Stimulated activated CD8-positive, alpha-beta memory T cell treated with anti-CD3 and anti-CD28 coated beads, Interleukin-12 subunit alpha, Interleukin-12 subunit beta, amount 100 ng/mL, for 1 hour (primary cell): ENCODE results near the gene RTL1.

Source experiments
- DNase-seq: peaks from one replicate; pipeline ENCODE4 v3.0.0-alpha.2; 2020; ENCODE audit warnings: low read depth

Gene RTL1

DNA sequence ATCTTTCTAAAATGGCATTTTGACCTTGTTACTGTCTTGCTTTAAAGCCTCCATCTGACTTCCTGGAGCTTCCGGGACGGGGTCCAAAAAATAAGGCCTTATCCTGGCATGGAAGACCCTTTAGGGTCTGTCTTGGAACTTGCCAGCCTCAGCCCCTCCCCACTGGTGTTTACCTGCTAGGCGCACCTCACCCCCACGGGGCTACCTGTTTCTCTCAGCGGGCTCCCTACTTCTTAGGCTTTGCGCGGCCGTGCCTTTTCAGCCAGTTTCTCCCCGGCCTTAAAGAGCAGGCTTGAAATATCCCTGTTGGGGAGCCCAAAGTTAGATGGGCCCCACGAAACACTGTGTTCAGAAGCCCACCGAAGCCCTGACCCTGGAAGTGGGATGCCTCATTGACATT is 5.1 kb downstream of the RTL1 start:
- DNase-seq = no peak

- no peak for DNase-seq
These were observed 7.0 kb downstream of the RTL1 start for GRCh38 chr14:100896369-100897060.

GRCh38 chr14:100895411-100895810 is 8.1 kb downstream of the RTL1 start:
- DNase-seq = no peak

DNA sequence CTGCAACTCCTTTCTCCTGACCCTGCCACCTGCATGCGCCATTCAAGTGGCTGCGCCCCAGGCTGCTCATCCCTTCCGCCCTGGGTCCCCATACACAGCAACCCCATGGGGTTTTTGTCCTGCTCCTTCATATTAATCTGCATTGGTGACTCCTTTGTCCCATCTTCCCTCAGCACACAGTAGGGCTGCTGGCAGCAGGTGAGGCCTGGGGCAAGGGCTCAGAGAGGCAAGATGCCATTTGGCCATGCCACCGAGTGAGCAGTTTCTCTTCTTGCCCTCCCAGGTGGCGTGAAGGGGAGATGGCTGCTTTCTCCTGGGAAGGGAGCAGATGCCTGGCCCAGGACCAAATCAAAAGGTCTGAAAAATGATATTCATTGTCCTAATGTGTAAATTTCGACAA is 9.1 kb downstream of the RTL1 start:
- DNase-seq = no peak

- DNase-seq = no peak
These were observed 9.8 kb downstream of the RTL1 start for GRCh38 chr14:100893760-100894159.

DNA sequence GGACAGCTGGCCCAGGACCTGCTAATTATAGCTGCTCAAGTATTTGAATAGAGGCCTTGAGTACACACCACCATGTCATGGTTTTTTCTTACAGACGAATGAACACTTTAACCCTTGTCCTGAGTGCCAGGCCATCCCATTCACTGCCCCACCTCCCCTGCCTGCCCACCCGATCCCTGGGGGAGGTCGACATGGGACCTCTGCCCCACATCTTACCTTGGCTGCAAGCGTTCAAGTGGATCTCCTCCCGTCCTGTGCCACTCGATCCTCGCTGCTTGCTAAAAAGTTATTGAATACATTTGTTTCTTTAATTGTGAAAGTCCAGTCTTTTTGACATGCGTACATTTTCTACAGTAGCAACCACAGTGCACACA is 10.3 kb downstream of the RTL1 start:
- no peak for DNase-seq

- DNase-seq = no peak
These were observed 10.9 kb downstream of the RTL1 start for GRCh38 chr14:100892496-100893227.

DNA sequence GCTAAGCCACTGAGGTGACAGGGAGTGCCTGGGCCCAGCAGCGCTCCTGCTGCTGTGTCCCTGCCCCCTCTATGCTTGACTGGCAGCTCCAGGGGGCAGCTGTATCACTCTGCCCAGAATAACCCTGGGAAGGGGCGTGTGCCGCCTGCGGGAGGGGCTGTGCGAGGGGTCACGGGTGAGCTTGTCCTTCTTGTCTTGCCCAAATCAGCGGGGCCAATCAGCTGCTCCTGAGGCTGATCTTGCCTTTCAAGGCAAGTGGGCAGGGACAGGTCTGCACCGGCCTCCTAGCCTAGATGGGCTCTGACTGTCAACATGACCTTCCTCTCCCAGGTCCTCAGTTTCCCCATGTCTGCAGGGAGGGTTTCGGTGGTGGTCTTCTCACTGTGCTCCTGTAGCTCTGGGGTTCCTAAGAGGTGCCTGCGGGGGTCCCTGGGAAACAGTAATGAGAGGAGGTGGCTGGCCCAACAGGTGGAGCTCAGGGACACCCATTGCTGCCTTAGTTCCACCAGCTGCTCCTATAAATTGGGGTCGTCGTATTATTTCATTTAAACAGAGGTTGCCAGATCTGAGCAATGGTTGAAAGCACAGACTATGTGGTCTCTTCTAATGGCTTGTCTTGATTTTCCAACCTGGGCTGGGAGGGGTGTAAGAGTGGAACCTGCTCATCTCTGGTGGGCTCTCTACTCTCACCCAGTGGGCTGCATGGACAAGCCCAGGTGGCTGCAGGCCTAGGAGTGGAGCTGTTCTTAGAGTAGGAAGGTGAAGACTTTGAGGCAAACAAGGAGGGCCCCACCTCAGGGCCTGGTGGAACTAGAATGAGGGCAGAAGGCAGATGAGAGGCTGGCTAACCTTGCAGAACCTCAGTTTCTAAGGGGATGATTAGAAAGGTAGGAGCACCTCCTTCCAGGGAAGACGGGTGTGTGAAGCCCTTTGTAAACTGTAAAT is 11.7 kb downstream of the RTL1 start:
- no peak for DNase-seq

- no peak for DNase-seq
These were observed 12.5 kb downstream of the RTL1 start for GRCh38 chr14:100891051-100891450.

DNA sequence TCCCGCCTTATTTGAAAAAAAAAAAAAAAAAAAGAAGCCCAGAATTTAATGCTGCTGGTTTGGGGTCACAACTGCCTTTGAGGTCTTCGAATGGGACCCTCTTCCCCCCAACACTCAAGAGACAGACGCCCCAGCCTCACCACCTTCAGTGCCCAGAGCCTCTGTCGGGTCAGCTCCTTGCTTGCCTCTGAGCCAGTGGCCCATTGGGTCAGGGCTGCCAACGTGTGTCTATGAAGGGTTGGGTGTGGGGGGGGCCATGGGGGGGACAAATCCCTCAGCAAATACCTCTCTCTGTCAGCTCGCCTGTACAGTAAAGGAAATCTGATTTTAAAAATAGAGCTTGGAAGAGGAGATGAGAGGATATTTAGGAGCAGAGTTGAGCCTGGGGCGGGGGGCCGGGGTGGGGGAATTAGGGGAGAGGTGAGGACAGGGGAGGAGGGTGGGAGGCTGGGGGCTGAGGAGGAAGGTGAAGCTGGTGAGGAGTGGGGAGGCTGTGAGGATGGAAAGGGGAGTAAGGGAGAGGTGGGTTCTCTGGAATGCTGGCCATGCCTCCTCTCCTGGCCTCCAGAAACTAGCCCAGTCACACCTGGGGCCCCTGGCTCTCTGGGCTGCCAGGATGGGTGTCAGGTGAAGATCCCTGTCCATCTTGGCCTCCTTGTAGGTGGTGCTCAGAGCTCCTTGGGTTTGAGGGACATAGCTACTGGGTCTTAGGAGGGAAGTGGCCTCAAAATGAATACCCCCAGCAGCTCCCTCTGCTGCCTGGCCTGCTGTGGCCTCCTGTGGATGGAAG is 13.3 kb downstream of the RTL1 start:
- DNase-seq = no peak

DNA sequence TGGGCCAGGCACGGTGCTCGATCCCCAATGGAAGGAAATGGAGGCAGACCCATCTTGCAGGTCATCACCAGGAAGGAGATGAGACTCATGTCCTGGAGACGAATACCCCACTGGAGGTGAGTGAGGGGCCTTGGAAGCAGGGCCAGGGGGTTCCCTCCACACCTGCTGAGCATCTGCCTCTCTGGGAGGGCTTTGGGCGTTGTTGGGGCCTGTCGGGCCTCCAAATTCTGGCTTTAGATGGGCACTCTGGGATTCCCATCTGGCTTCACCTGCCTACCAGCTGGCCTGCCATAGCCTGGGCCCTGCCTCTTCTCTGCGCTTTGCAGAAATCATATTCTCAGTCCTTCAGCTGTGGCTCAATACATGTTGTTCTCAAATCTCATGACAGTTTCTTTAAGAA is 13.9 kb downstream of the RTL1 start:
- DNase-seq = no peak

DNA sequence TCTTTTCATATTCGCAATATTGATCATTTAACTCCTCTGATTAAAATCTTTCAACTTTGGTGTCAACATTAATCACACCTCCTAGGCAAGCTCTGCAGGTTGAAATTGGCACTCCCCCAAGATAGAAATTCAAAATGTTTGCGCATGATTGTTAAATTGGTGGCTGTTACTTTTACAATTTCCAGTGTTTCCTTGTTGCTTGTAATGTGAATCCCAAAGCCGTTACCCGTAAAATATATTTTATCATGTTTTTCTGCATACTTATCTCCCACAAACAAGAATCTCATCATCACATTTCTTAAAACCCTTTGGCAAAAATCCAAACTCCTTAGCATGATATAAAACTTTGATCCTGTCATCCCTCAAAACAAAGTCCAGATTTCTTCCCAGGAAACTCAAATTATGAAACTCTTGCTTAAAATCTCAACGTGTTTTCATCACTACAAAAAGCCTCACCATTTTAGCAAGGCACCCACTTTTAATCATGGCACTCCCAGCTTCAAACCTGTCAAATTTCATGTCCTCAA is 14.7 kb downstream of the RTL1 start:
- DNase-seq = no peak

DNA sequence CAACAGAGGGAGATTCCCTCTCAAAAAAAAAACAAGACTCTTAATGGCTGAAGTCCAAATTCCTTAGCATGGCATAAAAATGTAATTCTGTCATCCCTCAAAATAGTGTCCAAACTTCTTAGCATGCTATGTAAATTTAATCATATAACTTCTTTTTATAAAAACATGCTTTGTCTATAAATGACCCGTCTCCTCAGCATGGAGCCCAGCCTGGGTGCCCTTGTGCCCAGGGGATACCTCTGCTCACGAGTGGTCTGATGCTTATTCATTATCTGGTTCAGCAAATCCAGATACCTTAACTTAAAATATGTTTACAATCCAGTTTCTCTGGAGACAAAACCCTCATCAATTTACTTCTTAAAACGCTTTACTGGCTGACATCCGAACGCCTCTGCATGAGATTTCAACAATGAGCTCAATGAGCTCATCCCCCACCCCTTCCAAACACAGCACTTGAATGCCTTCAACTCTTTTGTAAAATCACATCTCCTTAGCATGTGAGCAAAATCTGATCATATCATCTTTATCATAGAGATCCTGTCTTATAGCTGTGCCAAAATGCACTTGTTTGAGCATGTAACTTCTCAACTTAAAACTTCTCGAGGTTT is 15.7 kb downstream of the RTL1 start:
- DNase-seq = no peak

GRCh38 chr14:100885617-100886016 is 17.9 kb downstream of the RTL1 start:
- DNase-seq = no peak

- no peak for DNase-seq
These were observed 18.3 kb downstream of the RTL1 start for GRCh38 chr14:100885196-100885595.

DNA sequence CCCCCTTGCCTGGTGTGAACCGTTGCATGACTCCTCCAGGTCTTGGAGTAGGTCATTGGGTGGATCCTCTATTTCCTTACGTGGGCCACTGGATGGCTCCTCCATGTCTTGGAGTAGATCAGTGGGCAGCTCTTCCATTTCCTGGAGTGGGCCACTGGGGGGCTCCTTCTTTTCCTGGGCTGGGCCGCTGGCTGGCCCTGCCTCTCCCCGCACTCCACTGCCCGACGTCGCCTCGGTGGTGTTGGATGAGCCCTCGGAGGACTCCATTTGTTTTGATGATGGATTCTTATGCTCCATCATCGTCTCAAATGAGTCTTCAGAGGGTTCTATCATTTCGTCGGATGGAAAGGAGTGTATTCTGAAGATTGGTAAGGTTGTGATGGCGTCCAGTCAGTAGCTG is 19.1 kb downstream of the RTL1 start:
- DNase-seq = no peak

DNA sequence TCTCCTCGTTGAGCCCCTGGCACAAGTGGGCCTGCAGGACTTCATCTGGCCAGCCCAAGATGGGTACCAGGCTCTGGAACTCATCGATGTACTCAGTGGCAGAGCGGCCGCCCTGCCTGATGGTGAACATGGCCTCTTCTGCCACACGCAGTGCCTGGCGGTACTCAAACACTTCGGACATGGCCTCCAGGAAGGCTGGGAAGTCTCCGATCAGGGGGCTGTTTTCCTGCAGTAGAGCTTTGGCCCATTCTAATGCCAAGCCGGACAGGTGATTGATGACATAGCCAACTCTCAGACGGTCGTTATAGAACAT is 19.8 kb downstream of the RTL1 start:
- DNase-seq = no peak

DNA sequence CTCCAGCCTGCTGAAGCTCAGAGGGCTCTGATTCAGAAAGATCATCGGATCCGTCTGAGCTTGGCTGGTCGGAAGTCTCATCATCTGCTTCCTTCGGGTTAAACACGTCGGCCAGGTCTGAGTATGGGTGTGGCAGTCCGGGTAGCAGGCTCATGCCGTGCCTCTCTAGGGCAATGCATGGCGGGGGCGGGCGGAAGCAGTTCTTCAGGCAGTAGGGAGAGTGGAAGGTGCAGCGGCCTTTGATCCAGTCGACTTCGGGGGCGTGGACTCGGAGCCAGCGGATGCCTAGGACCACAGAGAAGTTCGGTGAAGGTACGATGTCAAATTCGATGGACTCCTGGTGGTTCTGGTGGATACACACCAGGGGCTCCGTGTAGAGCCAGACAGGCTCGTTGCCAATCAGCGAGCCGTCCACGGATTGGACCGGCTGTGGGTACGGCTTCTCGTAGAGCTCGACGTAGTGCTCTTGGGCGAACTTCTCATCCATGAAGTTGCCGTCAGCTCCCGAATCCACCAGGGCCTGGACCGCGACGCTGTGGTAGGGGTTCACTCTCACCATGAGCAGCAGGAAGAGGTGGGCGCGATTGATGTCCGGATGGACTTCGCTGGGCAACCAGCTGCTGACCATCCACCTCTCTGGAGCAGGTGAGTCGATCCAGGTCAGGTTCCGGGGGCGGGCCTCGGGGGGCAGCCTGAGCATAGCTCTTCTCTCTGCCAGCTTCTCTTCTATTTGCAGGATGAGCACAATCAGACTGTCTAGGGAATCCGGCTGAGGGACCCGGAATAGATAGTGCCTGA is 20.3 kb downstream of the RTL1 start:
- DNase-seq = no peak

GRCh38 chr14:100882026-100882967 is 21.2 kb downstream of the RTL1 start:
- DNase-seq = no peak
